ENCODE data around the gene BMPER.

BMPER gene

DNA sequence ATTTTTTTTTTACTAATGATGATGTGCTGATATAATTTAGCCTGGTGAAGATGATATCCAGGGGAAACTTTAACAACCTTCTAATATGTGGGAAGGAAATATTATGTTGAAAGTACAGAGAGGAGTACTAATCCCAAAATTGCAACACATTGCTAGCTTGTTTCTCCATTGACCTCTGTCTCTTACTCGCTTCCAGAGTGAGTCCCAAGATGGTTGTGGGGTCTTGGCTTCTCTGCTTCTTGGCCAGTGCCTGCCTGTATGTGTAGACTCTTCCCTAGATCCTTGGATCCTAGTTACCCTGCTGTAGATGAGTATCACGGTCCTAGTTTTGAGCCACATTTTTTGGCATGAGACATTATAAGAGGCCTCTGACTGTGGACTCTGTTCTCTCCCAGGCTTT is 17.5 kb downstream of the BMPER start:
- Histone ChIP-seq H3K9me3 (ENCODE audit: control insufficient read depth, low read length) (no peaks in the 10 kb centered on the region), H3K27me3 (ENCODE audit: control insufficient read depth, insufficient read depth, low read length, poor library complexity, severe bottlenecking) (no peaks in the 10 kb centered on the region), H3K4me3 (ENCODE audit: insufficient read depth, low read depth, low read length) (no peak overlapping the region), H3K27ac (ENCODE audit: insufficient read depth, low read depth, low read length, poor library complexity, severe bottlenecking) (no peak overlapping the region), H3K36me3 (ENCODE audit: control insufficient read depth, insufficient read depth, low read length) (no peaks in the 10 kb centered on the region), H3K4me1 (ENCODE audit: control insufficient read depth, insufficient read depth, low read length) (no peaks in the 10 kb centered on the region)
- 94 to 95% methylated on average over 2 of the region's 2 CpGs for WGBS, 2 experiments

DNA sequence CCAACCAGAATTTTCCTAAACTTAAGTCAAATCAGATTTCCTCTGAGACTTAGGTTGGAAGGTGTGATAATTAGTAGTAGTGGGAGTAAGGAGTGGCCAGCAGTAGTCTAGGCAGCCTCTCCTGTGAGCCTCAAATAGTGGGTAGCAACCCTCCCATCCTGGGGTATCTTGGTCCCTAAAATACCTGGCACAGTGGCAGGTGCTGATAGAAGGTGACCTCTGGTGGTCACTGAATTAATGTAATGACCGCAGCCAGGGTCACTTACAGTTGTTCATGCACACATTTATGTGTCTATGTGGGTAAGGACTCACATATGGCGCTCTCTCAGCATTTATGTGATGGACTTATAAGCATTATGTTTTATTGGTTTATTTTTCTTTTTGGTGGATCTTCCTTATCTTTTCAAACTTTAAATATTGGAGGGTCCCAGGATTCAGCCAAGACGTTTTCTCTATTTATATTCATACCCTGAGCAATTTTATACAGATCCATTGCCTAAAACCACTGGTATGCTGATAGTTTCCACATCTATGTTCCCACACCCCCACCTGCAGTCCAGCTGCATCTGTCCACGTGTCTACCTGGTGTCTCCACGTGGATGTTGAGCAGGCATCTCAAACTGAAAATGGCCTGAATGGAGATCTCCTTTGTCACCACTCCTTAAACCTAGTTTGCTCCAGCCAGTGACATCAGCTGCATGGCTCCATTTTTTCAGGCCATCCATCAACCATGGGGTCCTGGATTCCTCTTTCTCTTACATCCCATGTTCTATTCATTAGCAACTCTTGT is 18.3 kb downstream of the BMPER start:
- Histone ChIP-seq H3K27ac (ENCODE audit: insufficient read depth, low read depth, low read length, poor library complexity, severe bottlenecking) (no peak overlapping the region), H3K4me3 (ENCODE audit: insufficient read depth, low read depth, low read length) (no peak overlapping the region), H3K27me3 (ENCODE audit: control insufficient read depth, insufficient read depth, low read length, poor library complexity, severe bottlenecking) (no peaks in the 10 kb centered on the region), H3K4me1 (ENCODE audit: control insufficient read depth, insufficient read depth, low read length) (no peaks in the 10 kb centered on the region), H3K9me3 (ENCODE audit: control insufficient read depth, low read length) (no peaks in the 10 kb centered on the region), H3K36me3 (ENCODE audit: control insufficient read depth, insufficient read depth, low read length) (no peaks in the 10 kb centered on the region)
- WGBS, 2 experiments, result 95% methylated on average over 5 of the region's 5 CpGs

DNA sequence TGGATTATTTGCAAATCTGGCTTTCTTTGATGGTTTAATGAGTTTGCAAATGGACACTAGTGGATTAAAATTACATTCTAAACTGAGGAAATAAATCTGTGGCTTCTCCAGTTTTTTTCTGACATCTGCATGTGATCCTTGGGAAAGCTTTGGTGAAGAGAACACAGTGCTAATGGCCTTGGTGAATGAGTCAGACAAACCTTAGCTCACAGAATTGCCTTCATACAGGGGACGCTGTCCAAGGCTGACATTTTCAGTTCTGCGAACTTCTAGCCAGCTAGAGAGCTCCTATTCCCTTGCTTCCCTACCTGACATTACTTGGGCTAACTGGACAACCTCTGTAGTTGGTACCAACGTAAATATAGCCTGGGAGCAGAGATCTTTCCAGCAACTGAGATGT is 21.2 kb downstream of the BMPER start:
- WGBS, 2 experiments, result 88 to 95% methylated on average over 3 of the region's 3 CpGs
- no peaks in the 10 kb centered on the region for H3K9me3 ChIP-seq (ENCODE audit: control insufficient read depth, low read length)
- H3K27me3 ChIP-seq (ENCODE audit: control insufficient read depth, insufficient read depth, low read length, poor library complexity, severe bottlenecking), result no peaks in the 10 kb centered on the region
- no peak overlapping the region for H3K27ac ChIP-seq (ENCODE audit: insufficient read depth, low read depth, low read length, poor library complexity, severe bottlenecking)
- H3K36me3 ChIP-seq (ENCODE audit: control insufficient read depth, insufficient read depth, low read length), result no peaks in the 10 kb centered on the region
- no peaks in the 10 kb centered on the region for H3K4me1 ChIP-seq (ENCODE audit: control insufficient read depth, insufficient read depth, low read length)
- no peak overlapping the region for H3K4me3 ChIP-seq (ENCODE audit: insufficient read depth, low read depth, low read length)

DNA sequence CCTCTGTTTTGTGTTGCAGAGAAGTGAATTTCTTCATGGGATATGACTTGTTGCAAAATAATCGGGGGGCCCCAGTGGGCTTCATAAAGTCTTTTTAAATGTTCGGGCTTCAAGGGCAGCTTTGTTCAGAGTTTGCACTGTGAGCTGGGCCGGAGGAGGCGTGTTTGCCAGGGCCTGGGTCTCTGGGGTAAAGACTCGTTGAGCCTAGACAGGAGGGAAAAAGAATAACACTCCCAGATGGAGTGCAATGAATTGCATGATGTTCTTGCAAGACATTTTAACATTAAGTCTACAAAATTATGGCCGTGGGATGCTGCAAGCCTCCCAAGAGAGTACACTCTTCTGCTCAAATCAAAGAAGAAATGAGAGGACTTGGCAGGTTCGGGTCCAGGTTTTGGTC is 23.6 kb downstream of the BMPER start:
- H3K4me3 ChIP-seq (ENCODE audit: insufficient read depth, low read depth, low read length), result no peak overlapping the region
- no peaks in the 10 kb centered on the region for H3K36me3 ChIP-seq (ENCODE audit: control insufficient read depth, insufficient read depth, low read length)
- no peaks in the 10 kb centered on the region for H3K9me3 ChIP-seq (ENCODE audit: control insufficient read depth, low read length)
- H3K27me3 ChIP-seq (ENCODE audit: control insufficient read depth, insufficient read depth, low read length, poor library complexity, severe bottlenecking), result no peaks in the 10 kb centered on the region
- no peaks in the 10 kb centered on the region for H3K4me1 ChIP-seq (ENCODE audit: control insufficient read depth, insufficient read depth, low read length)
- no peak overlapping the region for H3K27ac ChIP-seq (ENCODE audit: insufficient read depth, low read depth, low read length, poor library complexity, severe bottlenecking)
- 92 to 93% methylated on average over 7 of the region's 7 CpGs for WGBS, 2 experiments

DNA sequence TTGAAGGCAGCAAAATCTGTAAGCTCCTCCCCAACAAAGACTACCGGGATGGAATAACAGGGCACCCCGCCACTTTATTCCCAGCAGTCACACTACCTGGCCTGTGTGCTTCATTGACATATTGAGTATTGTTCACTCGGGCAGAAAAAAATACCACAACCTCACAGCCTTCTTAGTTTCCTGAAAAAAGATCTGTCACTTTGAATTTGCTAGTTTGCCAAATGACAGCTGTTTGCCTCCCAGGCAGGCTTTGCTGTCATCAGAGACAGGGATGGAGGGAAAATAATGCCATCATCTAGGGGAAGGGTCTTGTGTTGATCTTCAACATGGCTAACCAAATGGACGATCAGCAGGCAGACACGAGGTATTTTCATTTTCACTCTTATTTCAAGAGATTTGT is 26.9 kb downstream of the BMPER start:
- Histone ChIP-seq H3K4me1 (ENCODE audit: control insufficient read depth, insufficient read depth, low read length) (peaks cover 7% of the 10 kb centered on the region), H3K4me3 (ENCODE audit: insufficient read depth, low read depth, low read length) (no peak overlapping the region), H3K27ac (ENCODE audit: insufficient read depth, low read depth, low read length, poor library complexity, severe bottlenecking) (no peak overlapping the region), H3K9me3 (ENCODE audit: control insufficient read depth, low read length) (no peaks in the 10 kb centered on the region), H3K27me3 (ENCODE audit: control insufficient read depth, insufficient read depth, low read length, poor library complexity, severe bottlenecking) (no peaks in the 10 kb centered on the region), H3K36me3 (ENCODE audit: control insufficient read depth, insufficient read depth, low read length) (no peaks in the 10 kb centered on the region)
- WGBS, 2 experiments, result 82 to 97% methylated on average over 4 to 5 of the region's 5 CpGs

DNA sequence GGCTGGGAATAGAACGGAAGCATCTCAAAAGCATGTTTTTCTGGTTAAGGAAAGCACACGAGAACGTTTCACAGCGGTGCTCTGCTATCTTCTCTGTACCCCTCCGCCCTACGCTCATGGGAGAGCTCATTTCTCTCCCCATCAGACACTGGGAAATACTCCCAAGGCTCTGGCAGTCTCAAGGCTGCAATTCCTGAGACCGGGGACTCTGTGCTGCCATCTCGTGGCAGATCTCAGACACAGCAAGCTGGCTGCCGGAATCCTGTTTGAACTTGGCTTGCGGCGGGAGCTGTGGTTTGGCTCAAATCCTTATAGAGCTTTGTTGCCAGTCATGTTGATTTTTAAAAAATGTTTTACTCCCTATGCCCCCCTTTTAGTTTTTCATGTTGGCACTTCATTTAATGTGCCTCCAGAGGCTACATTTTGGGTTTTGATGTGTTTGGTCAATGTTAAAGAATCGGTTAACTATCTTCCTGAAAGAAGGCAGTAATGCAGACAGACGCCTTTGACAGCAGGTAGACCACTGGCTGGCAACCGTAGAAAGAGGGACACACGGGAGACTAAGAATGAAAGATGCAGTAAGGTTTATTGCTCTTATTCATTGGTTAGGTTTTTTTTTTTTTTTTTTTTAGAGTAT is 27.6 kb downstream of the BMPER start:
- no peak overlapping the region for H3K27ac ChIP-seq (ENCODE audit: insufficient read depth, low read depth, low read length, poor library complexity, severe bottlenecking)
- WGBS, 2 experiments, result 34 to 36% methylated on average over 15 of the region's 15 CpGs
- no peaks in the 10 kb centered on the region for H3K27me3 ChIP-seq (ENCODE audit: control insufficient read depth, insufficient read depth, low read length, poor library complexity, severe bottlenecking)
- H3K9me3 ChIP-seq (ENCODE audit: control insufficient read depth, low read length), result no peaks in the 10 kb centered on the region
- no peaks in the 10 kb centered on the region for H3K36me3 ChIP-seq (ENCODE audit: control insufficient read depth, insufficient read depth, low read length)
- no peak overlapping the region for H3K4me3 ChIP-seq (ENCODE audit: insufficient read depth, low read depth, low read length)
- peaks cover 7% of the 10 kb centered on the region for H3K4me1 ChIP-seq (ENCODE audit: control insufficient read depth, insufficient read depth, low read length)

DNA sequence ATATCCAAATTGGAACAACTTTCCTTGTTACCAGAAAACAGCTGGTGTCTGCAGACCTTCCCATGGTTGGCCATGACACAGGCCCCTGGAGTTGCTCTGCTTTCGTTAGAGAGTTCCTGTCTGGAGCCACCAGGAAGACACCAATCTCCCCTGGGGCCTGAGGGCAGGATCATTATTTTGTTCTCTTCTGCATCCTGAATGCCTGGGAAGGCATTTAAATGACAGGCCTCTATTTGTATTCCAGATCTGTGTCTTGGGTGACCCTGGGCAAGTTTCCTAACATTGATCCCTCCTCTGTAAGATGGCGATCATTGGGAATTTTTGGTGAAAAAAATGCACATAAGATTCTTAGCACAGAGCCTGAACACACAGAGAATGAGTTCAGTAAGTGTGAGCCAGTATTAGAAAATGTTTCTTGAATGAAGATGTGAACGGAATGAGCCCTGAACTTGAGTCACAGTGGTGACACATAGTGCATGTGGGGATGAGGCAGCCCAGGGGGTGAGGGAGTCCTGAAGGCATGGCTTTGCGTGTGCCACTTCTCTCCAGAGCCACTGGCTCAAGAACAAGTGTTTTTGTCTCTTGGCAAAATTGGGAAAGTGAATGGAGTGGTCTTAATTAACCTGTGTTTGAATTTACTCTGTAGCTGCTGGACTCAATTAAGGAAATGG is 28.4 kb downstream of the BMPER start:
- WGBS, 2 experiments, result 86 to 88% methylated on average over 4 of the region's 4 CpGs
- H3K4me3 ChIP-seq (ENCODE audit: insufficient read depth, low read depth, low read length), result no peak overlapping the region
- H3K27ac ChIP-seq (ENCODE audit: insufficient read depth, low read depth, low read length, poor library complexity, severe bottlenecking), result no peak overlapping the region
- H3K36me3 ChIP-seq (ENCODE audit: control insufficient read depth, insufficient read depth, low read length), result no peaks in the 10 kb centered on the region
- no peaks in the 10 kb centered on the region for H3K9me3 ChIP-seq (ENCODE audit: control insufficient read depth, low read length)
- H3K27me3 ChIP-seq (ENCODE audit: control insufficient read depth, insufficient read depth, low read length, poor library complexity, severe bottlenecking), result no peaks in the 10 kb centered on the region
- H3K4me1 ChIP-seq (ENCODE audit: control insufficient read depth, insufficient read depth, low read length), result peaks cover 7% of the 10 kb centered on the region

DNA sequence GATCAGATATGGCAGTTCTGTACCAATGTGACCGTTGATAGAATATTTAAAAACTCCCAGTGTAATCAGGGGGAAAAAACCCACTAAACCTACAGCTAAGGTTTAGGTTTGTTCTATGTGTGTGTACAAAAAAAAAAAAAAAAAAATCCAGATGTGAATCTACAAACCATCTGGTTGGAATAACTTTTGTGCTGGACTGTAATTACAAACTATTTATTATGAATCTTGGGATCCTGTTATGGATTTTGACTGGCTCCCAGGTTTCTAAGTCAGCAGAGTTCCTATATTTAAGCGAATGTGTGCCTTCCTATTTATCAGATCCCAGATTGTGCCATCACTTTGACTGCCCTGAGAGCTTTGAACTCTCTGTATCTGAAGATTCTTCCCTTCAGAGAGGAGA is 29.1 kb downstream of the BMPER start:
- 97 to 98% methylated on average over 2 of the region's 2 CpGs for WGBS, 2 experiments
- H3K27ac ChIP-seq (ENCODE audit: insufficient read depth, low read depth, low read length, poor library complexity, severe bottlenecking), result no peak overlapping the region
- H3K27me3 ChIP-seq (ENCODE audit: control insufficient read depth, insufficient read depth, low read length, poor library complexity, severe bottlenecking), result no peaks in the 10 kb centered on the region
- H3K4me3 ChIP-seq (ENCODE audit: insufficient read depth, low read depth, low read length), result no peak overlapping the region
- H3K9me3 ChIP-seq (ENCODE audit: control insufficient read depth, low read length), result no peaks in the 10 kb centered on the region
- H3K4me1 ChIP-seq (ENCODE audit: control insufficient read depth, insufficient read depth, low read length), result peaks cover 7% of the 10 kb centered on the region
- H3K36me3 ChIP-seq (ENCODE audit: control insufficient read depth, insufficient read depth, low read length), result no peaks in the 10 kb centered on the region

DNA sequence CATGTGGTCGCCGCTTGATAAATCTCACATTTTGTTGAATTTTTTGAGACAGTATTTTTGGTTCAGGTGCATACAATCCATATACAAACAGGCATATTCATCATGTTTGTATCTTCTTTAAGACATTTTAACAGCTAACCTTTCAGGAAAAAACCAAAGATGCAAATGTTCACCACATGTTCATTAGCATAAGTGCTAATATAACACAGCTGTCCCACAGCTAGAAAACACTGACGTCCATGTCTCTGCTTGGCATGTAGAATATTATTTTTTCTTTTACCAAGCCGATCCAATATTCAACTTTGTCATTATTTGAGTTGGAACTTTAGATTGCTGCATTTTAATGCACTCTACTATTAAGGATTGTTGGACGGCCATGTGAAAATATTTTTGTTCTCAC is 31.2 kb downstream of the BMPER start:
- Histone ChIP-seq H3K4me3 (ENCODE audit: insufficient read depth, low read depth, low read length) (no peak overlapping the region), H3K27me3 (ENCODE audit: control insufficient read depth, insufficient read depth, low read length, poor library complexity, severe bottlenecking) (no peaks in the 10 kb centered on the region), H3K4me1 (ENCODE audit: control insufficient read depth, insufficient read depth, low read length) (peaks cover 7% of the 10 kb centered on the region), H3K9me3 (ENCODE audit: control insufficient read depth, low read length) (no peaks in the 10 kb centered on the region), H3K36me3 (ENCODE audit: control insufficient read depth, insufficient read depth, low read length) (no peaks in the 10 kb centered on the region), H3K27ac (ENCODE audit: insufficient read depth, low read depth, low read length, poor library complexity, severe bottlenecking) (no peak overlapping the region)
- WGBS, 2 experiments, result 94% methylated on average over 4 to 5 of the region's 5 CpGs

DNA sequence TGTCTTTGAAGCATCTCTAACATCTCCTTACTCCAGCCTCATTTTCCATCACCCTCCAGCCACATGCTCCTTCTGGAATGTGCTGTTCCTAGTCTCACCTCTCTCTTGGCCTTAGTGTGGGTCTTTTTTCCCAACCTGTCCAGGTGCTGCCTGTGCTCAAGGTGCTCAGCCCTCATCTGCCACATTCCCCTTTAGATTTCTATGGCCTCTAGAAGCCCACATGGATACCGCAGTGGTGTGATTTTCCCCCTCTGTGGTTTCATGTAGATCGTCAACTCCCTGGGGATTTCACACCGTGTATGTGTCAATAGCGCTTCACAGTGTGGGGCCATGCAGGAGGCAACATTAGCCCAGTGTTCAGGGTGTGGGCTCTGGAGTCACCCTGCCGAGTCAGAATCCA is 32.5 kb downstream of the BMPER start:
- Histone ChIP-seq H3K9me3 (ENCODE audit: control insufficient read depth, low read length) (no peaks in the 10 kb centered on the region), H3K27ac (ENCODE audit: insufficient read depth, low read depth, low read length, poor library complexity, severe bottlenecking) (no peak overlapping the region), H3K4me3 (ENCODE audit: insufficient read depth, low read depth, low read length) (no peak overlapping the region), H3K36me3 (ENCODE audit: control insufficient read depth, insufficient read depth, low read length) (no peaks in the 10 kb centered on the region), H3K27me3 (ENCODE audit: control insufficient read depth, insufficient read depth, low read length, poor library complexity, severe bottlenecking) (no peaks in the 10 kb centered on the region), H3K4me1 (ENCODE audit: control insufficient read depth, insufficient read depth, low read length) (peaks cover 7% of the 10 kb centered on the region)
- WGBS, 2 experiments, result 87 to 93% methylated on average over 5 of the region's 5 CpGs
